DMS153 (cell line): ENCODE measurements around the gene TNK1.
A peak's percentile ranks its signal among the peaks of the same experiment; 100 is the strongest.

Experiments used
- DNase-seq: peaks from one replicate; lab custom pipeline; 2025; lab: John Stamatoyannopoulos, UW

The TNK1 gene

DNA sequence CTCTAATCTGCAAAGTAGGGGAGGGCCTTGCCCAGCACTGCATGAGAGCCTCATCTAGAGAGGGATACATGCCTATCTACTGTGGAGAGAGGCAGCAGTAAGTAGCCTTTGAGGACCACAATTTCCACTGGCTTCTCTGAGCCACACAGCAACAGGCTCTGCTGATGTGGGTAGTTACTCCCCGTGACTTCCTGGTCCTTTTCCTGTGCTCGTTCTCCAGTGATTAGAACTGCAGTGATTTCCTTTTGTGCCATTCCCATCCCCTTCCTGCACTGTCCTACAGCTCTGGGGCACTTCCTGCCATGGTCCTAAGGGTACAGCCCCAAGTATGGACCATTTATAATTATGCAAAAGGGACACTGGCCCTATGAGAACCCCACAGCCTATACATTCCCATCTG is 10.4 kb downstream of the TNK1 start:
- no peak for DNase-seq

DNA sequence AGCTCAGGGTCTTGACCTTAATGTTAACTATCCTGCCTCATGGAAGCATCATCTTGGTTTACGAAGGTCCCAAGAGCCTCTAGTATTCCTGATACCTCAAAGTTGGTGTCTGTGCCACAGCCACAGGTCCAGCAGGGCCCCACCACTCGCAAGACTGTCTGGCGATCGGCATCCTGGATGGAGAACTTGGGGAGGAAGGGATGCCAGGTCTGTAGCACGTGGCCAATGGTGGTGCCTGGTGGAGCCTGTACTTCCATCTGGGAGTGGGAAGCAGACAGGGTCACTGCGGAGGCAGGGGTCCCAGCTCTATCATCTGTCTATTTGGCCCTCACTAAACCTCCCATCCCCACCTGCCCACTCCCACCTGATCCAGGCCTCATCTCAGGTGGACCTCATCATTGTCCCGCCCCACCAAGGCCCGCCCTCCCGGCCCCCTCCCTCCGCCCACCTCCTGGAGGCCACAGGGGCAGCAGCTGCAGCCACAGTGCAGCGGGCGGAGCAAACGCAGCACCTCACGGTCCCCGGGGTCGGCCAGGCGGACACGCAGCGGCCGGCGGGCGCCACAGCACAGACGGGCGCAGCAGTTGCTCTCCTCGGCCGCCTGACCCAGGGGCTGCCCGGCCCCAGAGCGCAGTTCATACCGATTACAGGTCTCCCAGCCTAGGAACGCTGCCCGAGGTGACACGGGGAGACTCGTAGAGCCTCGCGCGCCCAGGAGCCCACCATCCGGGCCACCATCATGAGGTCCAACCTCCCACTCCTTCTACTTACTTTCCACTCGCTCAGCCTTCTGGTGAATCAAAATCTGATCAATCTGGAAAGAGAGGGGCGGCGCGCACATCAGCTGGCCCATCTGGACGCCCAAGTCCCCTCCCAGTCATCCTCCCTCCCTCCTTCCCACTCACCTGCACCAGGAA is 12.1 kb downstream of the TNK1 start:
- no peak for DNase-seq

DNA sequence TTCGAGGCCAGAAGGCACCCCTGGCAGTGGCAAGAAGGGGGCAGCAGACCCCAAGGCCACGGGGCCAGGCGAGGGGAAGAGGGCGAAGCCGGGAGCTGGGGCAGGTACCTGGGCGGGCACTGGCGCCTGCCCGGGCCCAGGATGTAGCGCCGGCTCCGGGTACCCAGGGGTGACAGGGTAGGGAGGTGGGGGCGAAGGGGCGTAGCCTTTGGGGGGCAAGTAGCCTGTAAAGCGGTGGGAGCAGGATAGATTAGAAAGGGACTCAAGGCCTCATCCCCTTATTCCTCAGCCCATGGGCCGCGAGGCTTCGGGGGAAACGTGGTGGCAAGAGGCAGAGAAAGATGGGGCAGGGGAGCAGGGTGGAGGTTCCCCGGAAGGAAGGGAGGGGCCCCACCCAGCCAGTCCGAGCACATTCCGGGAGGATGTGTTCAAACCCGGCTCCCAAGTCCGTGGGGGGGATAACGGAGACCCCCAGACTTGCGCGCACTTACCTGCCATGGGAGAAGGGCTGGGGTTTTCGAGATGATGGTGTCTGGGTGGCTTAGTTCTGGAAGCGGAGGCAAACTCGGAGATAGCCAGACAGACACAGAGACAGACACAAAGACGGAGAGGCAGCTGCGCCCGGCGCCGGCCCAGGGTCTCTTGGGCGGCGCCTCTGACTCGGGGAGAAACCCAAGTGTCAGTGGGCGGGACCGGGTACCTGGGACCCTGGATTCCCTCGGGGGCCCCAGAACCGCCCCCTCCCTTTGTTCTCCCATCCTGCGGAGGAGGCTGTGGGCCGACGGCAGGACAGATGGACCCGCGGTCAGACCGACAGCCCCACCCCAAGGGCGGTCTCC is 12.9 kb downstream of the TNK1 start:
- DNase-seq: no peak

DNA sequence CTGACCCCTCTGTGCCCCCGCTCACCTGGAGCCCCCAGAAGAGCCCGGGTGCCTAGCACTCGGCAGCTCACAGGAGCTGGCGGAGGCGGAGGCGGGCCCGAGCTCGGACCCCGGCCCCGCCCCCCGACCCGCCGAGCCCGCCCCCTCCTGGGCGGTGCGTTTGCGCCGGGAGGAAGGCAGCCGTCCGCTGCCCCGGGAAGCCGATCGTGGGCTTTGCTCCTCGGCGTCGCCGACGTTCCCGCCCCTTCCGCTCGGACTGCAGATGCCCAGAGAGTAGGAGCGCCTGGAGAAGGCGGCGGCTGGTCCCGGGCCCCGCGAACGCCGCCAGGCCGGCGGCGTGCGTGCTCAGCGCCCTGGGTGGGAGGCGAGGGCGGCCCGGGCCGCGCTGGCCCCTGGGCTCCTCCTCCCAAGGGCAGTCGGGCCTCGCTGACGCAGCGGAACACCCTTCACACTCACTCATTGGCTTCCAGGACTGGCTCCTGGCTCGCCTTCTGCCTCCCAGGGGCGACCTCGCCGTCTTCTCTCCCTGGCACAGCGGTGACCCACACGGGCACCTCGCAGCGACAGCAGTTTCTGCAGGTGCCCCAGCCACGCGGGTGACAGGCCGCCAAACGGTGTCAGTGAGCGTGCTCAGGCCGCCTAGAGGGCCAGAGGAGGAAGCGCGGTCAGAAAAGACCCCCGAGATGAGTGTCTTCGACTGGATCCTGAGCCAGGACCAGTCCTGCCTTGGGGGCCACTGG is 13.7 kb downstream of the TNK1 start, which contains the start of gene PLSCR3:
Gene PLSCR3, minus strand, starts transcription at position 74 of the 740 bp plus-strand sequence. CDS start 415 bp downstream, outside the sequence.
- peak; percentile 24 for DNase-seq

GRCh38 chr17:7396147-7396546 is 15.3 kb downstream of the TNK1 start:
- no peak for DNase-seq

DNA sequence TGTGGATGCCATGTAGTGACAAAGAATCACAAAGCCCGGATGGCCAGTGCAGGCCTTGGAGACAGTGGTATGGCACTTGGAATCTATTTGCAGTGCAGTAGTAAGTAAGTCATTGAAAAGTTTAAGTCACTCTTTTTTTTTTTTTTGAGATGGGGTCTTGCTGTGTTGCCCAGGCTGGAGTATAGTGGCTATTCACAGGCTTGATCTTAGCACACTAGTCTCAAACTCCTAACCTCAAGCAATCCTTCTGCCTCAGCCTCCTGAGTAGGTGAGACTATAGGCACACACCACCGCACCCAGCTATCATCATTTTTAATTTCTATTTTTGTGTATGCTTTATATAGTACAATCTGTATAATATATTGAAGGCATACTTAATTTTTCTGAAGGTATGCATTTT is 17.7 kb downstream of the TNK1 start:
- DNase-seq: no peak

DNA sequence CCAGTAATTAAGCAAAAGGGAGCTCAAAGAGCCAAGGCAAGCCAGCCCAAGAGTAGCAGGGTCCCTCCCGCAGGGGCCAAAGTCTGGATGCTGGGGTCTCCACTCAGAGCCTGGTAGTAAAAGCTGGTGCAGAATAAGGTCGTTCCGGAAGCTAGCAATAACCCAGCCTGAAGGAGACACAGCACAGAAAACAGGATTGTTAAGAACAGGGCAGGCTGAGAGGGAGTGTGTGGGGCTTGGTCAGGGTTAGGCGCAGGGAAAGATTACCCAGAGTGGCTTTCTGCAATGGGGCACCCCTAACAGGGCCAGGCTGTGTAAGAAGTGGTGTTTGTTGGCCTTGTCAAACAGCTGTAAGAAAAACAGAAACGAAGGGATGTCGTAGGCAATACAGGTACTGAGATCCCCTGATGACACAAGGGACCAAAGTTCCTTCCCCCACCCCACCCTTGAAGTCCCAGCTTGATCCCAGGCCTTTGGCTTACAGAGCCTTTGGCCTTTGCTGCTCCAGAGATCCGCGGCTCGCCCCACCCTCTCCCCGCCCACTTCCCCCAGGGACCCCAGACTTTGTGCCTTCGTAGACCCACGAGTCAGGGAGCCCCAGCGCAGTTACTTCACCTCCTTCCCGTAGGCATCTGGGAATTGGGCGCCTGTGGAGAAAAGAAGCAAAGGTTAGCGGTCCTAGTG is 22.3 kb downstream of the TNK1 start:
- DNase-seq: no peak

- DNase-seq: no peak
Measured at GRCh38 chr17:7403727-7403976, 22.8 kb downstream of the TNK1 start.

- DNase-seq: peak; percentile 95
Measured at GRCh38 chr17:7403977-7404736, 23.3 kb downstream of the TNK1 start, which contains the start of gene TMEM256. Gene TMEM256 (minus strand): TSS chr17:7404097. CDS start chr17:7404084, 13 bp downstream.

- DNase-seq: no peak
Measured at GRCh38 chr17:7404737-7405349, 24.0 kb downstream of the TNK1 start.

GRCh38 chr17:7405350-7406234 is 24.7 kb downstream of the TNK1 start:
- no peak for DNase-seq

GRCh38 chr17:7406235-7406825 is 25.4 kb downstream of the TNK1 start:
- DNase-seq: no peak

DNA sequence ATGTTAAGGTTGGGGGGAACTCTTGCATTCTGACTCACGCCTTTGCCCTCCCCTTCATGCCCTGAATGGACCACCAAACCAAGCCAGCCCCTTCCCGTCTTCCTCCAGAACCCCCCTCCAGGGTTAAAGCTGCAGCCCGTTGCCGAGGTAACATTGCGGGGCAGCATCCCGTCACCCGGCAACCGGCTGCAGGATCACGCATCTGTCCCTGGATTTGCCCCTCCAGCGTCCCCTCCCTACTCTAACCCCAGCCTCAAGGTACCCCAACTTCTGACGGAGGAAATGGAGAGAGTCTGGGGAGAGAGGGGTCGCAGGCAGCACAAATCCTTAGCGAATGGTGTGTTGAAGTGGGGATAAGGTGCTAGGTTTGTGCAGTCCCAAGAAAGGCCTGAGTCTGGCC is 26.2 kb downstream of the TNK1 start:
- DNase-seq: no peak

DNA sequence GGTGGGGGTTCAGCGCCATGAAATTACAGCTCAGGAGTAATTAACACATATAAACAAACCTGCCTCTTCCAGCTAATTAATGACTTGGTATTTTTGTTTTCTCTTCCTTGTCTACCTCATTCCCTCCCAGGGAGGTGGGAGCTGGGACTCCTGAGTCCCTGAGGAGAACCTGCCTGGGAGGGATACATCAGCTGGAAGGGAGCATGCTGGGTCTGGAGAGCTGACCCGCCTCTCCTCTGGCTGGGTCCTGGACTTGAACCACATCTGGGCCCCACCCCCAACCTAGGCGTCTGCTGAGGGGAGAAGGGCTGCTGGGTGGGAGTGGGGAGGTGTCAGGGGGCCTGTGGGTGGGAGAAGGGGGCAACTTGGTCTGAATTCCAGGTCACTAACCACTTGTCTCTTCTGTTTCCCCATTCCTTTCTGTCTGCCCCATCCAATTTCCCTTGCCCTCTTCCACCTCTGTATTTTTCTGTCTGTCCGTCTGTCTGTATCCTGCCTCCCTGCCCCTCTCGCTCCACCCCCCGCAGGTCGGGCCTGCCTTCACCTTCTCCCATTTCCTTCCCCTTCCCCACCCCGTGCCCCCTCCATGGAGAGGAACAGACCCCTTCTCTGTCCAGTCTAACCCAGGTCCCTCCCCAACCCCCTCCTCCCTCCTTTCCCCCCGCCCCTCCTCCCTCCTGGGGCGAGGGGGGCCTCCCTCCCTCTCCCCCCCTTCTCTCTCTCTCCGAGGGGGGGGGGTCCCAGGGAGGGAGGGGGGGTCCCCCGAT is 26.8 kb downstream of the TNK1 start, which contains the start of gene NLGN2:
Gene NLGN2, plus strand, starts transcription at position 361 of the 767 bp plus-strand sequence. CDS start 411 bp downstream, outside the sequence.
- DNase-seq: no peak

DNA sequence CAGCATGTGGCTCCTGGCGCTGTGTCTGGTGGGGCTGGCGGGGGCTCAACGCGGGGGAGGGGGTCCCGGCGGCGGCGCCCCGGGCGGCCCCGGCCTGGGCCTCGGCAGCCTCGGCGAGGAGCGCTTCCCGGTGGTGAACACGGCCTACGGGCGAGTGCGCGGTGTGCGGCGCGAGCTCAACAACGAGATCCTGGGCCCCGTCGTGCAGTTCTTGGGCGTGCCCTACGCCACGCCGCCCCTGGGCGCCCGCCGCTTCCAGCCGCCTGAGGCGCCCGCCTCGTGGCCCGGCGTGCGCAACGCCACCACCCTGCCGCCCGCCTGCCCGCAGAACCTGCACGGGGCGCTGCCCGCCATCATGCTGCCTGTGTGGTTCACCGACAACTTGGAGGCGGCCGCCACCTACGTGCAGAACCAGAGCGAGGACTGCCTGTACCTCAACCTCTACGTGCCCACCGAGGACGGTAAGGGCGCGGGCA is 27.4 kb downstream of the TNK1 start:
- DNase-seq: no peak

DNA sequence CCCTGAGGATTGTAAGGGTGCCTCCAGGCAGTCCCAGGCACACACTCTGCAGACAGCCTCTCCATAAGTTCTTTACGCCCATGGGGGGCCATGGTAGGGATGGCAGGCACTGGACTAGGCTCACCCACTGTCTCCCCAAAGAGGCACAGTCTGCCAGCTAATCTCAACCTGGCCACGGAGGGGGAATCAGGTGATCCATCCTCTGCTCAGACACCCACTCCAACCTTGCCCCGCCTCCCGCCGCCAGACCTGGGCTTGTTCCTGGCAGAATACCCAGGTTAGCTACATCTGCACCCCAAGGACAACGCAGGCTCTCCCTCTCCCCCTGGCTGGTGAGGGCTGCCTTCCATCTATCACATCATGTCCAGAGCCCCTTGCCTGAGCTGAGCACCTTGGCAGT is 28.0 kb downstream of the TNK1 start:
- no peak for DNase-seq

DNA sequence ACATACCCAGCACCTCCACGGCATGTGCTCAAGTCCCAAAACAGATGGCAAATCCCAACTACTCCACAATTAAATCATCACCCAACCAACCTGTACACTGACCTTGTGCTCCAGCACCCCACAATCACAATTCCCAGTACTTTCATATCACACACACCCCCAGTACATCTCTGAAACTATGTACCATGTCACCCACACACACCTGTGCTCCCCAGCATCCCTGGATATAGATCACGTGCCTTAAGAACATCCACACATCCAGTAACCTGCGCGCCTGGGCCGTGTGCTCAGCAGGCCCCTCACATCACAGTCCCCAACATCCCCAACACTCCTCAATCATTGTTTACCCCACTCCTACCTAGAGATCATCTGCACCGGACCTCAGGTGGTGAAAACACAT is 28.8 kb downstream of the TNK1 start:
- DNase-seq: no peak
